Body of pancreas (tissue), 4 donors: ENCODE data around the gene DDX21. TPM values are rescaled to one million over a fixed set of nuclear protein-coding genes. Genes with fewer than 3 reads are reported as not detected.
"Not testable (repeated sequence)": the region's sequence is repeated elsewhere in the genome, so short reads cannot be mapped to it uniquely, and the experiment has no call there.

ENCODE experiments used
- ATAC-seq: fragments of 150-250 bp; one replicate; pipeline ENCODE4 v1.9.1; 2016
- DNase-seq, 4 donors: peaks; one replicate each; pipeline ENCODE4 v3.0.0-alpha.2; 2019
- H3K27ac ChIP-seq, 4 donors: fragments of 200-600 bp; sonication (generic); 1 replicate in 3 of 4; 2 replicates in 1 of 4; pipeline versions ENCODE4 v1.5.1 to v1.6.1; 2016 to 2019; ENCODE audit warnings: mild to moderate bottlenecking in 1 of 4, mixed read lengths in 1 of 4, moderate library complexity in 1 of 4
- H3K27me3 ChIP-seq, 2 donors: fragments of 200-600 bp; sonication (generic); one replicate each; pipeline ENCODE4 v1.6.0; 2016; ENCODE audit warnings: mild to moderate bottlenecking in 1 of 2
- H3K36me3 ChIP-seq, 2 donors: fragments of 200-600 bp; sonication (generic); replicated peaks in 1 of 2; 2 replicates each; pipeline ENCODE4 v1.5.1; 2016; ENCODE audit warnings: low read depth in 2 of 2; ENCODE audit not compliant: insufficient read depth in 1 of 2
- H3K4me1 ChIP-seq: fragments of 200-600 bp; sonication (generic); one replicate; pipeline ENCODE4 v1.6.0; 2016
- H3K4me3 ChIP-seq, 2 donors: fragments of 200-600 bp; sonication (generic); 1 replicate in 1 of 2; 2 replicates in 1 of 2; pipeline ENCODE4 v1.5.1; 2016 to 2019
- H3K9me3 ChIP-seq, 3 donors: fragments of 200-600 bp; sonication (generic); 1 replicate in 2 of 3; 2 replicates in 1 of 3; pipeline ENCODE4 v1.5.1; 2016
- POLR2A ChIP-seq, 3 donors: fragments of 450-650 bp; IDR thresholded peaks; one replicate each; pipeline ENCODE4 v1.6.1; 2016; ENCODE audit warnings: antibody characterized with exemption in 3 of 3, mild to moderate bottlenecking in 2 of 3
- WGBS, 2 donors: methylation state at CpG; one replicate each; pipeline ENCODE4 v1.1.5; 2017; 5-methylcytosine and 5-hydroxymethylcytosine counted together
- intact Hi-C: fragments of 100-400 bp; cut with DNase I; formaldehyde crosslinking; loops from one replicate; pipeline ENCODE4 v1.15.1; 2023
- total RNA-seq, 2 donors: library from RNA; depleted of rRNA; stranded (reverse); fragments of >200 nt; gene quantifications; one replicate each; pipeline ENCODE4 v1.1.0, GENCODE V29; 2016
- TF ChIP-seq, protein P1 (sequence below), 7 experiments: fragments of 450-650 bp in 4 of 7; fragments of 200-600 bp in 3 of 7; sonication (generic) in 3 of 7; IDR thresholded peaks; one replicate each; pipeline ENCODE4 v1.5.1; 2016 to 2019; ENCODE audit warnings: antibody characterized with exemption in 7 of 7

Gene DDX21
- total RNA-seq, 2 donors from 2014 or later = 24.6 to 38.9 TPM

- ATAC-seq = no peak
- H3K9me3 ChIP-seq = no peaks in the 10 kb centered on the region
- H3K27ac ChIP-seq = no peak overlapping the region
- H3K27me3 ChIP-seq = no peaks in the 10 kb centered on the region
- TF ChIP-seq, protein P1, sequence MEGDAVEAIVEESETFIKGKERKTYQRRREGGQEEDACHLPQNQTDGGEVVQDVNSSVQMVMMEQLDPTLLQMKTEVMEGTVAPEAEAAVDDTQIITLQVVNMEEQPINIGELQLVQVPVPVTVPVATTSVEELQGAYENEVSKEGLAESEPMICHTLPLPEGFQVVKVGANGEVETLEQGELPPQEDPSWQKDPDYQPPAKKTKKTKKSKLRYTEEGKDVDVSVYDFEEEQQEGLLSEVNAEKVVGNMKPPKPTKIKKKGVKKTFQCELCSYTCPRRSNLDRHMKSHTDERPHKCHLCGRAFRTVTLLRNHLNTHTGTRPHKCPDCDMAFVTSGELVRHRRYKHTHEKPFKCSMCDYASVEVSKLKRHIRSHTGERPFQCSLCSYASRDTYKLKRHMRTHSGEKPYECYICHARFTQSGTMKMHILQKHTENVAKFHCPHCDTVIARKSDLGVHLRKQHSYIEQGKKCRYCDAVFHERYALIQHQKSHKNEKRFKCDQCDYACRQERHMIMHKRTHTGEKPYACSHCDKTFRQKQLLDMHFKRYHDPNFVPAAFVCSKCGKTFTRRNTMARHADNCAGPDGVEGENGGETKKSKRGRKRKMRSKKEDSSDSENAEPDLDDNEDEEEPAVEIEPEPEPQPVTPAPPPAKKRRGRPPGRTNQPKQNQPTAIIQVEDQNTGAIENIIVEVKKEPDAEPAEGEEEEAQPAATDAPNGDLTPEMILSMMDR (IDR thresholded peaks at IDR 0.05) = no peak
- TF ChIP-seq POLR2A (IDR thresholded peaks at IDR 0.05) = no peak
- intact Hi-C loops = loop anchor here (10.0 kb wide), 1 partner anchor 89 kb away; no protein-coding TSS in a partner anchor
- H3K4me1 ChIP-seq = no peaks in the 10 kb centered on the region
- no peak overlapping the region for H3K4me3 ChIP-seq
- H3K36me3 ChIP-seq = peaks cover 0 to 3% of the 10 kb centered on the region in 2 donors
- WGBS, 2 donors = 82 to 90% methylated on average over 6 of the region's 6 CpGs
- no peak for DNase-seq
These were observed 49.9 kb downstream of the DDX21 start for GRCh38 chr10:69005704-69006485.

GRCh38 chr10:69007260-69007659, 51.3 kb downstream of the DDX21 start:
- no peak overlapping the region for H3K4me3 ChIP-seq
- intact Hi-C loops = loop anchor here (10.0 kb wide), 1 partner anchor 88 kb away; no protein-coding TSS in a partner anchor
- ATAC-seq = no peak
- H3K27me3 ChIP-seq = no peaks in the 10 kb centered on the region
- WGBS, 2 donors = 81 to 93% methylated on average over 3 of the region's 3 CpGs
- H3K36me3 ChIP-seq = peaks cover 0 to 8% of the 10 kb centered on the region in 2 donors
- H3K9me3 ChIP-seq = no peaks in the 10 kb centered on the region
- no peaks in the 10 kb centered on the region for H3K4me1 ChIP-seq
- H3K27ac ChIP-seq = no peak overlapping the region
- no peak for DNase-seq
- TF ChIP-seq, protein P1 (IDR thresholded peaks at IDR 0.05) = no peak
- TF ChIP-seq POLR2A (IDR thresholded peaks at IDR 0.05) = no peak

DNA sequence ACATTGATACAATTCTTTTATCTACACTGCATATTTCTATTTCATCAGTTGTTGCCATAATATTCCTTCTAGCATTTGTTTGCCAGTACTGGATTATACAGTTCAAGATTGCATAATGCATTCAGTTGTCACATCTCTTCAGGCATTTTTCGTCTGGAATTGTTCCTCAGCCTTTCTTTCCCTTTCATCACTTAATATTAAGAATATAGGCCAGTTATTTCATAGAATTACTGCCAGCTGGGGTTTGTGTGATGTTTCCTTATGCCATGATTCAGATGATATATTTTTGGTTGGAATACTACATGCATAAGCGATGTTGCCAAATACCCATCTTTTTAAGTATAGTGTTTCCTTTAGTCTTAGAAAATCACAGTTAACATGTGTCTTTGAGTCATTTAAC, 53.4 kb downstream of the DDX21 start:
- WGBS, 2 donors = 66 to 67% methylated on average over 2 of the region's 2 CpGs
- Histone ChIP-seq H3K9me3 (no peaks in the 10 kb centered on the region), H3K27ac (no peak overlapping the region), H3K27me3 (no peaks in the 10 kb centered on the region), H3K36me3 (peaks cover 0 to 9% of the 10 kb centered on the region in 2 donors), H3K4me1 (no peaks in the 10 kb centered on the region), H3K4me3 (no peak overlapping the region)
- TF ChIP-seq POLR2A (IDR thresholded peaks at IDR 0.05) = no peak
- TF ChIP-seq, protein P1 (IDR thresholded peaks at IDR 0.05) = no peak
- no peak for DNase-seq
- intact Hi-C loops = loop anchor here (10.0 kb wide), 1 partner anchor 85 kb away; no protein-coding TSS in a partner anchor
- ATAC-seq = no peak

DNA sequence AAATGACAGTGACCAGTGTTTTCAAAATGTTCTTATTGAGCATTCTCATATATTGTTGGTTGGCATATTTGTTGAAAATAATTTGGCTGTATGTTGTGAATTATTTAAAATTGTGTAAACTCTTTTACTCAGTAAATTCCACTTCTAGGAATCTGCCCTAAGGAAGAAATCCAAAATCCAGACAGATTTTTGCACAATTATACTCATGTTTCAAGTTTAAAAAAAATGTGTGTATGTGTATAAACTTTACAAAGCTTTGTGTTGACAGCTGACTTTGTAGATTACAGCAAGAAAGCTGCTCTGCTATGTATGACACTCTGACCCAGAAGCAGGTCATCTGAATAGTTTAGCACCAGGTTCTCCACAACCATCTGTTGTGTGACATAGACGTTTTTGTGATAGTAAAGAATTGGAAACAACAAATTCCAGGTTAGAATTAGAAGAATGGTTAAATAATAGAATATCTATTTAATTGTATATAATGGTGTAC, 54.2 kb downstream of the DDX21 start:
- H3K36me3 ChIP-seq = peaks cover 0 to 8% of the 10 kb centered on the region in 2 donors
- 43 to 53% methylated on average over 1 of the region's 1 CpG for whole genome bisulfite sequencing, 2 donors

GRCh38 chr10:69012778-69013177, 56.8 kb downstream of the DDX21 start:
- H3K27me3 ChIP-seq, H3K36me3 ChIP-seq, H3K4me3 ChIP-seq, ATAC-seq, H3K9me3 ChIP-seq, DNase-seq, H3K27ac ChIP-seq, H3K4me1 ChIP-seq, intact Hi-C loops: not testable (repeated sequence)
- WGBS, 2 donors = 85 to 94% methylated on average over 2 of the region's 2 CpGs

More for the DNA sequence above, 54.2 kb downstream of the DDX21 start:
- no peaks in the 10 kb centered on the region for H3K9me3 ChIP-seq
- no peaks in the 10 kb centered on the region for H3K4me1 ChIP-seq
- no peak for ATAC-seq
- H3K4me3 ChIP-seq = no peak overlapping the region
- H3K27me3 ChIP-seq = no peaks in the 10 kb centered on the region
- DNase-seq = no peak
- H3K27ac ChIP-seq = no peak overlapping the region
- TF ChIP-seq, protein P1 (IDR thresholded peaks at IDR 0.05) = no peak
- TF ChIP-seq POLR2A (IDR thresholded peaks at IDR 0.05) = no peak
- intact Hi-C loops = no loop called here
